Esophagus squamous epithelium (tissue), 4 donors: ENCODE measurements around the gene DCDC2C.

Experiments
- CTCF ChIP-seq, 6 experiments: fragments of 450-650 bp in 4 of 6; fragments of 200-600 bp in 2 of 6; sonication (generic) in 2 of 6; IDR thresholded peaks; one replicate each; pipeline ENCODE4 v1.5.1; 2016 to 2019; ENCODE audit warnings: antibody characterized with exemption in 6 of 6, mild to moderate bottlenecking in 4 of 6, moderate library complexity in 4 of 6
- POLR2A ChIP-seq, 4 donors: fragments of 450-650 bp; IDR thresholded peaks; one replicate each; pipeline ENCODE4 v1.6.1; 2017; ENCODE audit warnings: antibody characterized with exemption in 4 of 4, mild to moderate bottlenecking in 4 of 4, moderate library complexity in 3 of 4

GRCh38 chr2:3674066-3674845, 29.1 kb upstream of the DCDC2C start:
- TF ChIP-seq CTCF (IDR thresholded peaks at IDR 0.05) (no peak), POLR2A (IDR thresholded peaks at IDR 0.05) (no peak)
